ENCODE data around the gene CBFA2T2.
"Not testable (repeated sequence)": the region's sequence is repeated elsewhere in the genome, so short reads cannot be mapped to it uniquely, and the experiment has no call there.

Gene CBFA2T2

GRCh38 chr20:33472868-33473435 lies 16.9 kb upstream of the CBFA2T2 start:
- Histone ChIP-seq H3K27ac (ENCODE audit: insufficient read depth, low read depth, low read length, poor library complexity, severe bottlenecking) (no peak overlapping the region), H3K4me1 (ENCODE audit: control insufficient read depth, insufficient read depth, low read length) (peaks cover 4% of the 10 kb centered on the region), H3K4me3 (ENCODE audit: insufficient read depth, low read depth, low read length) (no peak overlapping the region), H3K9me3 (ENCODE audit: control insufficient read depth, low read length) (no peaks in the 10 kb centered on the region), H3K36me3 (ENCODE audit: control insufficient read depth, insufficient read depth, low read length) (no peaks in the 10 kb centered on the region), H3K27me3 (ENCODE audit: control insufficient read depth, insufficient read depth, low read length, poor library complexity, severe bottlenecking) (no peaks in the 10 kb centered on the region)
- 89 to 90% methylated on average over 7 of the region's 7 CpGs for WGBS, 2 experiments

DNA sequence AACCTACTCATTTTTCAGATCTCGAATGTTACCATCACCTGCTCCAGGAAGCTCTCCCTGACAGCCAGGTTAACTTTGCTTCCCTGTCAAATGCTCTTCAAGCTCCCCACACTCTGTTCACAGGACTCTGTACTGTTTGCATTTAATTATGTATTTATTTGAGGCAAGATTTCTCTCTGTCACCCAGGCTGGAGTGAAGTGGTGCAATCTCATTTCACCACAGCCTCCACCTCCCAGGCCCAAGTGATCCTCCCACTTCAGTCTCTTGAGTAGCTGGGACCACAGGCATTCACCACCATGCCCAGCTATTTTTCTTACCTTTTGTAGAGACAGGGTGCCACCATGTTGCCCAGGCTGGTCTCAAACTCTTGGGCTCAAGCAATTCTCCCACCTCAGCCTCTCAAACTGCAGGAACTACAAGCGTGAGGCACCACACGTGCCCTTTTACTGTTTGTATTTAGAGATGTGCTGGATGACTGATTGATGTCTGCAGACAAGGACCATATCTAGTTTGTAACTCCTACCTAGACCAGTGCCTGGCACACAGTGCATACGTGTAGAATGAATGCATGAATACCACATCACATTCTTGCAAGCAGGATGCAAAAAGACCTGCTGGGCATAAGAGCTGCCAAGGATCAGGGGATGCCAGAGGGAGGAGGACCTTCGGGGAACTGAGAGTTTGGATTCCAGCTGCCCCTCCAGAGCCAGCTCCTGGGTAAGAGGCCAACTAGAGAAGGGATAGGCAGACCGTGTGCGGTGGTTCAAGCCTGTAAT lies 15.6 kb upstream of the CBFA2T2 start:
- H3K27ac ChIP-seq (ENCODE audit: insufficient read depth, low read depth, low read length, poor library complexity, severe bottlenecking) = no peak overlapping the region
- H3K27me3 ChIP-seq (ENCODE audit: control insufficient read depth, insufficient read depth, low read length, poor library complexity, severe bottlenecking) = no peaks in the 10 kb centered on the region
- H3K36me3 ChIP-seq (ENCODE audit: control insufficient read depth, insufficient read depth, low read length) = no peaks in the 10 kb centered on the region
- 90 to 93% methylated on average over 7 of the region's 7 CpGs for WGBS, 2 experiments
- no peaks in the 10 kb centered on the region for H3K9me3 ChIP-seq (ENCODE audit: control insufficient read depth, low read length)
- H3K4me3 ChIP-seq (ENCODE audit: insufficient read depth, low read depth, low read length) = no peak overlapping the region
- H3K4me1 ChIP-seq (ENCODE audit: control insufficient read depth, insufficient read depth, low read length) = peaks cover 4% of the 10 kb centered on the region

DNA sequence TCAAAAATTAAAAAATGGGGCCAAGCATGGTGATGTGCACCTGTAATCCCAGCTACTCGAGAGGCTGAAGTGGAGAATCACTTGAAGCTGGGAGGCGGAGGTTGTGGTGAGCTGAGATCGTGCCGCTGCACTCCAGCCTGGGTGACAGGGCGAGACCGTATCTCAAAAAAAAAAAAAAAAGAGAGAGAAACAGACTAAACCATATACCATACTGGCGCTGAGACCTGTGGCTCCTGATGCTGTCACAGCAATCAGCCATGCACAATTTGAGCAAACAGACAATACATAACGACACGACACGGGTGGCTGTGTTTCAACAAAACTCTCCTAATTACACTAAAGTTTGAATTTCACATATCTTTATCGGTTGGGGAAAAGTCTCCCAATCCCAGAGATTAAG lies 14.9 kb upstream of the CBFA2T2 start:
- 89 to 92% methylated on average over 11 of the region's 11 CpGs for WGBS, 2 experiments
- H3K27ac ChIP-seq (ENCODE audit: insufficient read depth, low read depth, low read length, poor library complexity, severe bottlenecking) = no peak overlapping the region

GRCh38 chr20:33475381-33476152 lies 14.3 kb upstream of the CBFA2T2 start:
- H3K27ac ChIP-seq (ENCODE audit: insufficient read depth, low read depth, low read length, poor library complexity, severe bottlenecking) = no peak overlapping the region
- no peak overlapping the region for H3K4me3 ChIP-seq (ENCODE audit: insufficient read depth, low read depth, low read length)
- no peaks in the 10 kb centered on the region for H3K9me3 ChIP-seq (ENCODE audit: control insufficient read depth, low read length)
- no peaks in the 10 kb centered on the region for H3K36me3 ChIP-seq (ENCODE audit: control insufficient read depth, insufficient read depth, low read length)
- peaks cover 4% of the 10 kb centered on the region for H3K4me1 ChIP-seq (ENCODE audit: control insufficient read depth, insufficient read depth, low read length)
- 52 to 55% methylated on average over 13 to 14 of the region's 14 CpGs for WGBS, 2 experiments
- no peaks in the 10 kb centered on the region for H3K27me3 ChIP-seq (ENCODE audit: control insufficient read depth, insufficient read depth, low read length, poor library complexity, severe bottlenecking)

More for the DNA sequence above, 14.9 kb upstream of the CBFA2T2 start:
- Histone ChIP-seq H3K4me1 (ENCODE audit: control insufficient read depth, insufficient read depth, low read length) (peaks cover 4% of the 10 kb centered on the region), H3K36me3 (ENCODE audit: control insufficient read depth, insufficient read depth, low read length) (no peaks in the 10 kb centered on the region), H3K27me3 (ENCODE audit: control insufficient read depth, insufficient read depth, low read length, poor library complexity, severe bottlenecking) (no peaks in the 10 kb centered on the region), H3K9me3 (ENCODE audit: control insufficient read depth, low read length) (no peaks in the 10 kb centered on the region), H3K4me3 (ENCODE audit: insufficient read depth, low read depth, low read length) (no peak overlapping the region)

DNA sequence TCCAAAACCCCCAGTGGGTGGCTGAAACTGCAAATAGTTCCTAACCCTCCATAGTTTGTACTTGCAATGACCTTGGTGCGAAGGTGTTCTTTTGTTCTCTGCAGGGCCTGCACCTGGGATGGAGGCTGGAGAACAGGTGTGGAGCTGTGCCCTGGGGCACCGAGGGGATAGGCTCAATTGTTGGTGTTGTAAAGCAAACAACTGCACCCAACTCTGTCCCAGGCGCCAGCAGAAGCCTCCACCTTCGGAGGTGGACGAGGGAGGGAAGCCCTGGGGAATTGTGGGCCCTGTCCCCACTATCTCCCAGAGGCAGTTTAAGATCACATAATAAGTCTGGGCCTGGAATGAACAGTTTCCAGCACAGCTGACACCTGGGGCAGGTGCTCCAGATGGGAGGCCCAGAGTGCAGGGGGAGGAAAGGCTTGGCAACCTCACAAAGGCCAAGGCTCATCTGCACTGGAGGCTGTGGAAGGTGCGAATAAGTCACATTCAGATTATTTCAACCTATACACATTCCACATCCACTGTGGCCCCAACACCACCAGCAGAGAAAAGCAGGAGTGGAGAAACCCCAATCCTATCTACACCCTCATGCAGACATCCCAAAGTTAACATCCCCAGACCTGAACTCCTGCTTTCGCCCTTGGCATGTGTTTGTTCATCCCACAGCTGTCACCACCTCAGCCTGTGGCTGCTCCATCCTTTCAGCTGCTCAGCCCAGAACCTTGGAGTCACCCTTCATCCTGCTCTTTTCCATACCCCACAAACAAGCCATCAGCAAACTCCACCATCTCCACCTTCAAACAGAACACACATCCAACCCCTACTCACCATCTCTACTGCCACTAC lies 12.3 kb upstream of the CBFA2T2 start:
- Histone ChIP-seq H3K27me3 (ENCODE audit: control insufficient read depth, insufficient read depth, low read length, poor library complexity, severe bottlenecking) (no peaks in the 10 kb centered on the region), H3K9me3 (ENCODE audit: control insufficient read depth, low read length) (no peaks in the 10 kb centered on the region), H3K36me3 (ENCODE audit: control insufficient read depth, insufficient read depth, low read length) (no peaks in the 10 kb centered on the region), H3K27ac (ENCODE audit: insufficient read depth, low read depth, low read length, poor library complexity, severe bottlenecking) (no peak overlapping the region), H3K4me3 (ENCODE audit: insufficient read depth, low read depth, low read length) (no peak overlapping the region), H3K4me1 (ENCODE audit: control insufficient read depth, insufficient read depth, low read length) (peaks cover 4% of the 10 kb centered on the region)
- WGBS, 2 experiments = 81 to 84% methylated on average over 7 of the region's 7 CpGs

- no peaks in the 10 kb centered on the region for H3K9me3 ChIP-seq (ENCODE audit: control insufficient read depth, low read length)
- H3K27ac ChIP-seq (ENCODE audit: insufficient read depth, low read depth, low read length, poor library complexity, severe bottlenecking) = no peak overlapping the region
- no peaks in the 10 kb centered on the region for H3K36me3 ChIP-seq (ENCODE audit: control insufficient read depth, insufficient read depth, low read length)
- H3K4me3 ChIP-seq (ENCODE audit: insufficient read depth, low read depth, low read length) = no peak overlapping the region
- H3K27me3 ChIP-seq (ENCODE audit: control insufficient read depth, insufficient read depth, low read length, poor library complexity, severe bottlenecking) = no peaks in the 10 kb centered on the region
- 85 to 91% methylated on average over 5 of the region's 5 CpGs for WGBS, 2 experiments
- H3K4me1 ChIP-seq (ENCODE audit: control insufficient read depth, insufficient read depth, low read length) = peaks cover 4% of the 10 kb centered on the region
Observed at GRCh38 chr20:33480048-33480447, 9.8 kb upstream of the CBFA2T2 start.

DNA sequence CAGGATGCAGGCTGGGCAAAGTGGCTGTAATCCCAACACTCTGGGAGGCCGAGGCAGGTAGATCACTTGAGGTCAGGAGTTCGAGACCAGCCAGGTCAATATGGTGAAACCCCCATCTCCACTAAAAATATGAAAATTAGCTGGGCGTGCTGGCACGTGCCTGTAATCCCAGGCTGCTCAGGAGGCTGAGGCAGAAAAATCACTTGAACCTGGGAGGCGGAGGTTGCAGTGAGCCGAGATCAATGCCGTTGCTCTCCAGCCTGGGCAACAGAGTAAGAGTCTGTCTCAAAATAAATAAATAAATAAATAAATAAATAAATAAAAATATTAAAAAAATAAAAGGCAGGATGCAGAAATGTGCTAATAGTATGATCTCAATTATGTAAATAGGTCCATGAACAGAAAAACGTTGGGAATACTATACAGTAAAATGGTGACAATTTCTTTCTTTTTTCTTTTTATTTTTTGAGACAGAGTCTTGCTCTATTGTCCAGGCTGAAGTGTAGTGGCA lies 8.4 kb upstream of the CBFA2T2 start:
- H3K27ac ChIP-seq (ENCODE audit: insufficient read depth, low read depth, low read length, poor library complexity, severe bottlenecking) = no peak overlapping the region
- H3K27me3 ChIP-seq (ENCODE audit: control insufficient read depth, insufficient read depth, low read length, poor library complexity, severe bottlenecking) = no peaks in the 10 kb centered on the region
- no peaks in the 10 kb centered on the region for H3K9me3 ChIP-seq (ENCODE audit: control insufficient read depth, low read length)
- no peak overlapping the region for H3K4me3 ChIP-seq (ENCODE audit: insufficient read depth, low read depth, low read length)
- whole genome bisulfite sequencing, 2 experiments = 90 to 95% methylated on average over 8 of the region's 8 CpGs
- no peaks in the 10 kb centered on the region for H3K4me1 ChIP-seq (ENCODE audit: control insufficient read depth, insufficient read depth, low read length)
- no peaks in the 10 kb centered on the region for H3K36me3 ChIP-seq (ENCODE audit: control insufficient read depth, insufficient read depth, low read length)

DNA sequence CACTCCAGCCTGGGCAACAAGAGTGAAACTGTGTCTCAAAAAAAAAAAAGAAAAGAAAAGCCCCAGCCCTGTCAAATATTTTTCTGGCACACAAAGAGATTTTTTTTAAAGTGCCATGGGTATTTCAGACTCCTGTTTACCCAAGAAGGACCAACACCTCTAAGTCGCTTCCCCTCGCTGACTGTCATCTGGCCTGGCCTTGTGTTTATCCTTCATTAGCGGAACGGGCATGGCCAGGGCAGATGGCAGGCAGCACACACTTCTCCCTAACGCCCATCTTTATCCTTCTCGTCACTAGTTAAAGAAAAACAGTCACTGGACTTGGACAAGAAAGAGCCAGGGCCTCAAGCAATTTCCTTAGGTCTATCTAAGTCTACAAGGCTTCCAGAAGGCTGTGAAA lies 7.3 kb upstream of the CBFA2T2 start:
- Histone ChIP-seq H3K27me3 (ENCODE audit: control insufficient read depth, insufficient read depth, low read length, poor library complexity, severe bottlenecking) (no peaks in the 10 kb centered on the region), H3K4me3 (ENCODE audit: insufficient read depth, low read depth, low read length) (no peak overlapping the region), H3K27ac (ENCODE audit: insufficient read depth, low read depth, low read length, poor library complexity, severe bottlenecking) (no peak overlapping the region), H3K9me3 (ENCODE audit: control insufficient read depth, low read length) (no peaks in the 10 kb centered on the region), H3K4me1 (ENCODE audit: control insufficient read depth, insufficient read depth, low read length) (no peaks in the 10 kb centered on the region), H3K36me3 (ENCODE audit: control insufficient read depth, insufficient read depth, low read length) (no peaks in the 10 kb centered on the region)
- WGBS, 2 experiments = 88 to 95% methylated on average over 6 of the region's 6 CpGs

GRCh38 chr20:33483186-33483585 lies 6.7 kb upstream of the CBFA2T2 start:
- WGBS, 2 experiments = 91 to 93% methylated on average over 5 of the region's 5 CpGs
- not testable (repeated sequence) for H3K4me3 ChIP-seq (ENCODE audit: insufficient read depth, low read depth, low read length); H3K27me3 ChIP-seq (ENCODE audit: control insufficient read depth, insufficient read depth, low read length, poor library complexity, severe bottlenecking); H3K36me3 ChIP-seq (ENCODE audit: control insufficient read depth, insufficient read depth, low read length); H3K9me3 ChIP-seq (ENCODE audit: control insufficient read depth, low read length); H3K27ac ChIP-seq (ENCODE audit: insufficient read depth, low read depth, low read length, poor library complexity, severe bottlenecking); H3K4me1 ChIP-seq (ENCODE audit: control insufficient read depth, insufficient read depth, low read length)
